Measurements from ENCODE around the gene SNED1.

SNED1 gene

DNA sequence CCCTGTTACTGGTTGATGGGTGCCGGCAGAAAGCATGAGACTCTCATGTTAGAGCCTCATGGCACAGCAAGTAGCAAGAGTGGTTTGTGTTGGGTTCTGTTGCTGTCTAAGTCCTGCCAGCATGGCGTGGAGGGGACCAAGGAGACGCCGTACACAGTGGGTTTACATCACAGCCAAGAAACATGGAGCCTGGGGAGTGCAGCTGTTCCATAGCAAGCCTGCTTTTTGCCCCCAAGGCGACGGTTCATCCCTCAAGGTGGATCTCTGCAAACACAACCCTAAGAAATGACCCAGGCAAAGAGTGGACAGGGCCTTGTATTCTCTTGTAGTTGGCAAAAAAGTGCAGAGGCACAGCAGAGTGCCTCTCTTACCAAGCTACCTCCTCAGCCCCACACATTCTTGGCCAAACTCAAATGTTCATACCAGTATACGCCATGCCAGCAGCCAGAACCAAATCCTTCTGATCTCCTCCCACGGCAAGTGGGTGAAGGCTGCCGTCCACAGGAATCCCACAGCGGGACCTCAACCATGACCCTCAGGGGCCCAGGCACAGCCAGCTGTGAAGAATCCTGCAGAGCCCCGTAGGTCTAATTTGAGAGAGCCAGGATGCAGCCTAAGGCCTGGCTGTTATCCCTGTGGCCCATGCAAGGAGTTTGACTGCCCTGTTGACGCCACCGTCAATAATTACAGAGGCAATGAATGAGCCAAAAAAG is 19.0 kb downstream of the SNED1 start:
- DNase-seq (ENCODE audit: low read depth, low spot score): no peak

GRCh38 chr2:241018051-241018891 is 19.9 kb downstream of the SNED1 start:
- TF ChIP-seq POLR2AphosphoS5 (IDR thresholded peaks at IDR 0.05; ENCODE audit: borderline replicate concordance, low read depth, low read length) (no peak), EZH2 (IDR thresholded peaks at IDR 0.05) (no peak), FOXP2 (optimal IDR thresholded peaks at IDR 0.05; ENCODE audit: control extremely low read depth, extremely low read length, insufficient read depth) (no peak)
- no peak for DNase-seq (ENCODE audit: low read depth, low spot score)
- H3K27ac ChIP-seq: no peak overlapping the region

More for the DNA sequence above, 19.0 kb downstream of the SNED1 start:
- H3K9me3 ChIP-seq (ENCODE audit: low read depth, low read length): no peaks in the 10 kb centered on the region
- no peaks in the 10 kb centered on the region for H3K36me3 ChIP-seq (ENCODE audit: insufficient read depth, low read length)
- no peak overlapping the region for H3K4me3 ChIP-seq
- H3K27ac ChIP-seq: no peak overlapping the region
- no peak overlapping the region for H3K9ac ChIP-seq (ENCODE audit: insufficient read length)
- TF ChIP-seq EZH2 (IDR thresholded peaks at IDR 0.05) (no peak), POLR2AphosphoS5 (IDR thresholded peaks at IDR 0.05; ENCODE audit: borderline replicate concordance, low read depth, low read length) (no peak), FOXP2 (optimal IDR thresholded peaks at IDR 0.05; ENCODE audit: control extremely low read depth, extremely low read length, insufficient read depth) (no peak)

GRCh38 chr2:241019441-241020139 is 21.2 kb downstream of the SNED1 start:
- H3K9me3 ChIP-seq (ENCODE audit: low read depth, low read length): no peaks in the 10 kb centered on the region
- H3K4me3 ChIP-seq: no peak overlapping the region
- no peak for DNase-seq (ENCODE audit: low read depth, low spot score)
- no peak overlapping the region for H3K9ac ChIP-seq (ENCODE audit: insufficient read length)
- H3K27ac ChIP-seq: no peak overlapping the region
- no peaks in the 10 kb centered on the region for H3K36me3 ChIP-seq (ENCODE audit: insufficient read depth, low read length)
- TF ChIP-seq POLR2AphosphoS5 (IDR thresholded peaks at IDR 0.05; ENCODE audit: borderline replicate concordance, low read depth, low read length): no peak
- no peak for TF ChIP-seq EZH2 (IDR thresholded peaks at IDR 0.05)
- TF ChIP-seq FOXP2 (optimal IDR thresholded peaks at IDR 0.05; ENCODE audit: control extremely low read depth, extremely low read length, insufficient read depth): no peak

More at GRCh38 chr2:241018051-241018891, 19.9 kb downstream of the SNED1 start:
- Histone ChIP-seq H3K36me3 (ENCODE audit: insufficient read depth, low read length) (no peaks in the 10 kb centered on the region), H3K4me3 (no peak overlapping the region), H3K9ac (ENCODE audit: insufficient read length) (no peak overlapping the region), H3K9me3 (ENCODE audit: low read depth, low read length) (no peaks in the 10 kb centered on the region)

DNA sequence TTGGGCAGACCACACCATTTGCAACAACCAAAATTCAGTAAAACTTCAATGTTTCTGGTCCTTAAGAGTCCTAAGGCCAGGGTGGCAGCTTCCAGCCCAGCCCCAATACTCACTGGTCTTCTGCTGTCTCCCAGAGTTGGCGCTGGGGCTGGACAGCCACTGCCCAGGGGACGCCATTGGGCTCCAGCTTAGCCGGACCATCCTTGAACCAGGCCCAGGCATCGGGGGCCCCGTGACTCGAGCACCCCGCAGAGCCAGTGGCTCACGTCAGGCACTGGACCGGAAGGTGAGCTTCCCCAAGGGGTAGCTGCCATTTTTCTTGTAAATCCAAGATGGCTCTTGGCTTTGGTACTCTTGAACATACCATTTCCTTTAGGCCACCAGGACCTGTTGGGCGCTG is 21.8 kb downstream of the SNED1 start:
- no peak for DNase-seq (ENCODE audit: low read depth, low spot score)
- Histone ChIP-seq H3K36me3 (ENCODE audit: insufficient read depth, low read length) (no peaks in the 10 kb centered on the region), H3K27ac (no peak overlapping the region), H3K9me3 (ENCODE audit: low read depth, low read length) (0 out of 2 replicates have a peak, but pooled peaks cover 2% of the 10 kb centered on the region), H3K9ac (ENCODE audit: insufficient read length) (no peak overlapping the region), H3K4me3 (no peak overlapping the region)
- TF ChIP-seq POLR2AphosphoS5 (IDR thresholded peaks at IDR 0.05; ENCODE audit: borderline replicate concordance, low read depth, low read length): no peak
- no peak for TF ChIP-seq EZH2 (IDR thresholded peaks at IDR 0.05)
- no peak for TF ChIP-seq FOXP2 (optimal IDR thresholded peaks at IDR 0.05; ENCODE audit: control extremely low read depth, extremely low read length, insufficient read depth)

GRCh38 chr2:241020629-241021190 is 22.3 kb downstream of the SNED1 start:
- Histone ChIP-seq H3K4me3 (no peak overlapping the region), H3K27ac (no peak overlapping the region), H3K9ac (ENCODE audit: insufficient read length) (no peak overlapping the region), H3K36me3 (ENCODE audit: insufficient read depth, low read length) (no peaks in the 10 kb centered on the region), H3K9me3 (ENCODE audit: low read depth, low read length) (peaks cover 7% of the 10 kb centered on the region; the same call in 1 of the 2 replicates)
- no peak for DNase-seq (ENCODE audit: low read depth, low spot score)
- TF ChIP-seq POLR2AphosphoS5 (IDR thresholded peaks at IDR 0.05; ENCODE audit: borderline replicate concordance, low read depth, low read length): no peak
- TF ChIP-seq EZH2 (IDR thresholded peaks at IDR 0.05): no peak
- TF ChIP-seq FOXP2 (optimal IDR thresholded peaks at IDR 0.05; ENCODE audit: control extremely low read depth, extremely low read length, insufficient read depth): no peak

- no peak overlapping the region for H3K9ac ChIP-seq (ENCODE audit: insufficient read length)
- peaks cover 11% of the 10 kb centered on the region; the same call in 1 of the 2 replicates for H3K9me3 ChIP-seq (ENCODE audit: low read depth, low read length)
- TF ChIP-seq FOXP2 (optimal IDR thresholded peaks at IDR 0.05; ENCODE audit: control extremely low read depth, extremely low read length, insufficient read depth) (no peak), EZH2 (IDR thresholded peaks at IDR 0.05) (no peak), POLR2AphosphoS5 (IDR thresholded peaks at IDR 0.05; ENCODE audit: borderline replicate concordance, low read depth, low read length) (no peak)
- no peak overlapping the region for H3K27ac ChIP-seq
- DNase-seq (ENCODE audit: low read depth, low spot score): no peak
- no peak overlapping the region for H3K4me3 ChIP-seq
- no peaks in the 10 kb centered on the region for H3K36me3 ChIP-seq (ENCODE audit: insufficient read depth, low read length)
These were observed 27.2 kb downstream of the SNED1 start for GRCh38 chr2:241025639-241026038.

DNA sequence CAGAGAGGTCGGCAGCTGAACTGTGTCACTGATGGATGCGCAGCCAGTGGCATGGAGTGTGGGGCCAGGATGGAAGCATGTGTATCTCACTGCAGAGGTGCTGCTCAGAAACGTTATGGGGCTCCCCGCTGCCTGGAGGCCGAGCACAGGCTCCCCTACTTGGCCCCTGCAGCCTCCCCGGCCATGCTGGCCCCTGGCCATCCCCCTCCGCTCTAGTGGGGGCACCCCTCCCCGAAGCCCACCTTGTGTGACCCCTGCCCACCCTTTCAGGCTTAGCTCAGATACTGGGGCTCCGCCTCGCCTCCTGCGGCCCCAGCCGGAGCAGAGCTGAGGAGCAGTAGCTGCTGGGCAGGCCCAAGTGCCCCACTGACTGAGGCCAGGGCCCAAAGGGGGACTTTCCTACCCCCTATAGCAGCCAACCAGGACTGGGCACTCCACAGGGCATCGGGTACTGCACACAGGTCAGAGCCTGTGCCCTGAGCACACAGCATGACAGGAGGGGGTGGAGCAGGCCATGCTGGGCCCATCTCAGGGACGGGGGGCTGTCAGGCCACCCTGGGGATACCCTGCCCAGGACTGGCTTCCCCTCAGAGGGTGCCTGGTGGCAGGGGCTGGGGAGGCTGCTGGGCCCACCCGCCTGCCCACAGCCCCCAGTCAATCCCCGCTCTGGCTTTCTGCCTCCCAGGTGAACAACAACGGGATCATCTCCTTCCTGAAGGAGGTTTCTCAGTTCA is 31.3 kb downstream of the SNED1 start:
- no peak for DNase-seq (ENCODE audit: low read depth, low spot score)
- H3K36me3 ChIP-seq (ENCODE audit: insufficient read depth, low read length): no peaks in the 10 kb centered on the region
- no peak overlapping the region for H3K27ac ChIP-seq
- H3K4me3 ChIP-seq: no peak overlapping the region
- H3K9ac ChIP-seq (ENCODE audit: insufficient read length): no peak overlapping the region
- peaks cover 11% of the 10 kb centered on the region; the same call in 1 of the 2 replicates for H3K9me3 ChIP-seq (ENCODE audit: low read depth, low read length)
- TF ChIP-seq FOXP2 (optimal IDR thresholded peaks at IDR 0.05; ENCODE audit: control extremely low read depth, extremely low read length, insufficient read depth) (no peak), POLR2AphosphoS5 (IDR thresholded peaks at IDR 0.05; ENCODE audit: borderline replicate concordance, low read depth, low read length) (no peak), EZH2 (IDR thresholded peaks at IDR 0.05) (no peak)
